KMS-11 (cell line): ENCODE data around the gene SLIT1.

Source experiments
- H2AFZ ChIP-seq: fragments of 200-600 bp; sonication (generic); 2 replicates; pipeline ENCODE4 v1.6.1; 2016; ENCODE audit warnings: antibody characterized with exemption, mixed run types, low read depth
- H3K27ac ChIP-seq: fragments of 200-600 bp; sonication (generic); 2 replicates; pipeline ENCODE4 v1.6.1; 2016; ENCODE audit warnings: mild to moderate bottlenecking, mixed run types
- H3K27me3 ChIP-seq: fragments of 200-600 bp; sonication (generic); 2 replicates; pipeline ENCODE4 v1.6.1; 2017; ENCODE audit warnings: mild to moderate bottlenecking, low read depth, mixed run types, moderate library complexity; ENCODE audit not compliant: insufficient read depth
- H3K36me3 ChIP-seq: fragments of 200-600 bp; sonication (generic); 2 replicates; pipeline ENCODE4 v1.6.1; 2017; ENCODE audit warnings: mild to moderate bottlenecking, mixed run types; ENCODE audit not compliant: insufficient read depth
- H3K4me1 ChIP-seq: fragments of 200-600 bp; sonication (generic); 2 replicates; pipeline ENCODE4 v1.6.1; 2016; ENCODE audit warnings: mild to moderate bottlenecking, low read depth, mixed run types; ENCODE audit not compliant: poor library complexity, severe bottlenecking
- H3K4me2 ChIP-seq: fragments of 200-600 bp; sonication (generic); 2 replicates; pipeline ENCODE4 v1.7.0; 2016; ENCODE audit warnings: mild to moderate bottlenecking, mixed run types
- H3K4me3 ChIP-seq: fragments of 200-600 bp; sonication (generic); IDR thresholded peaks from 2 replicates; pipeline ENCODE4 v1.6.1; 2017; ENCODE audit warnings: low read depth, low read length, mixed read lengths; ENCODE audit not compliant: insufficient read depth
- H3K79me2 ChIP-seq: fragments of 200-600 bp; sonication (generic); 2 replicates; pipeline ENCODE4 v1.6.1; 2016; ENCODE audit warnings: low read depth, mixed run types; ENCODE audit not compliant: insufficient read depth
- H3K9ac ChIP-seq: fragments of 200-600 bp; sonication (generic); 2 replicates; pipeline ENCODE4 v1.6.1; 2016; ENCODE audit warnings: mild to moderate bottlenecking, mixed run types
- H4K20me1 ChIP-seq: fragments of 200-600 bp; sonication (generic); 2 replicates; pipeline ENCODE4 v1.6.1; 2016; ENCODE audit warnings: mild to moderate bottlenecking, mixed run types; ENCODE audit not compliant: insufficient read depth
- TF ChIP-seq, protein P1 (sequence below): fragments of 200-600 bp; sonication (generic); conservative IDR thresholded peaks from 2 replicates; pipeline ENCODE4 v1.6.1; 2017; ENCODE audit warnings: low read depth, mild to moderate bottlenecking, antibody characterized with exemption, low read length, moderate library complexity, mixed read lengths

Gene SLIT1

GRCh38 chr10:97224483-97225435 is 39.0 kb upstream of the SLIT1 start:
- TF ChIP-seq, protein P1, sequence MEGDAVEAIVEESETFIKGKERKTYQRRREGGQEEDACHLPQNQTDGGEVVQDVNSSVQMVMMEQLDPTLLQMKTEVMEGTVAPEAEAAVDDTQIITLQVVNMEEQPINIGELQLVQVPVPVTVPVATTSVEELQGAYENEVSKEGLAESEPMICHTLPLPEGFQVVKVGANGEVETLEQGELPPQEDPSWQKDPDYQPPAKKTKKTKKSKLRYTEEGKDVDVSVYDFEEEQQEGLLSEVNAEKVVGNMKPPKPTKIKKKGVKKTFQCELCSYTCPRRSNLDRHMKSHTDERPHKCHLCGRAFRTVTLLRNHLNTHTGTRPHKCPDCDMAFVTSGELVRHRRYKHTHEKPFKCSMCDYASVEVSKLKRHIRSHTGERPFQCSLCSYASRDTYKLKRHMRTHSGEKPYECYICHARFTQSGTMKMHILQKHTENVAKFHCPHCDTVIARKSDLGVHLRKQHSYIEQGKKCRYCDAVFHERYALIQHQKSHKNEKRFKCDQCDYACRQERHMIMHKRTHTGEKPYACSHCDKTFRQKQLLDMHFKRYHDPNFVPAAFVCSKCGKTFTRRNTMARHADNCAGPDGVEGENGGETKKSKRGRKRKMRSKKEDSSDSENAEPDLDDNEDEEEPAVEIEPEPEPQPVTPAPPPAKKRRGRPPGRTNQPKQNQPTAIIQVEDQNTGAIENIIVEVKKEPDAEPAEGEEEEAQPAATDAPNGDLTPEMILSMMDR = no peak
- no peak overlapping the region for H3K4me3 ChIP-seq
- H3K79me2 ChIP-seq = no peaks in the 10 kb centered on the region
- no peak overlapping the region for H3K9ac ChIP-seq
- H3K4me1 ChIP-seq = peaks cover 10% of the 10 kb centered on the region
- H4K20me1 ChIP-seq = no peaks in the 10 kb centered on the region
- H3K36me3 ChIP-seq = no peaks in the 10 kb centered on the region
- no peaks in the 10 kb centered on the region for H3K27me3 ChIP-seq
- H2AFZ ChIP-seq = no peak overlapping the region
- H3K4me2 ChIP-seq = 0 out of 2 replicates have a peak overlapping the region, but pooled peaks have one; percentile 1
- no peak overlapping the region for H3K27ac ChIP-seq

- TF ChIP-seq, protein P1 = no peak
- Histone ChIP-seq H3K4me2 (no peak overlapping the region), H3K36me3 (no peaks in the 10 kb centered on the region), H2AFZ (no peak overlapping the region), H3K27ac (no peak overlapping the region), H3K4me3 (no peak overlapping the region), H3K9ac (no peak overlapping the region), H3K79me2 (no peaks in the 10 kb centered on the region), H3K27me3 (no peaks in the 10 kb centered on the region), H3K4me1 (peaks cover 26% of the 10 kb centered on the region), H4K20me1 (no peaks in the 10 kb centered on the region)
These were observed 36.7 kb upstream of the SLIT1 start for GRCh38 chr10:97222326-97222961.

- Histone ChIP-seq H3K4me2 (no peak overlapping the region), H3K4me1 (peaks cover 26% of the 10 kb centered on the region), H3K4me3 (no peak overlapping the region)
These were observed 34.6 kb upstream of the SLIT1 start for GRCh38 chr10:97220355-97220754.

DNA sequence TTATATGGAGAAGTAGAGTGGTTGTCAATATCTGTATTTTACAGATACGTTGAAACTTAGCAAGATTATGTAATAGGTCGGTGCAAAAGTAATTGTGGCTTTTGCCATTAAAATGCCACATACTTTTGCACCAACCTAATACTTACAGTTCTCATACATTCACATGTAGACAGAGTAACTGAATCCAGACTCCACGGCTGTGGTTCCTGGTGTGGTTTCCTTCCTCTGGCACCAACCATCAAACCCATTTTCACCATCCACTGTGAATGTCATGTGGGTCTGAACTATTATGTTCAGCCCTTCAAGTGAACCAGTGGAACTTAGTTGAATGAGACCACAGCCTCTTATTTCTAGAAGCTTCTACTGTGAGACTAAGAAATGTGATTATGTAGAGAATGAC is 31.5 kb upstream of the SLIT1 start:
- H3K27ac ChIP-seq = no peak overlapping the region
- H3K9ac ChIP-seq = no peak overlapping the region
- H2AFZ ChIP-seq = no peak overlapping the region
- H3K4me2 ChIP-seq = no peak overlapping the region
- TF ChIP-seq, protein P1 = no peak
- H3K79me2 ChIP-seq = no peaks in the 10 kb centered on the region
- no peaks in the 10 kb centered on the region for H3K27me3 ChIP-seq
- H3K4me3 ChIP-seq = no peak overlapping the region
- H4K20me1 ChIP-seq = no peaks in the 10 kb centered on the region
- no peaks in the 10 kb centered on the region for H3K36me3 ChIP-seq
- peaks cover 16% of the 10 kb centered on the region for H3K4me1 ChIP-seq

More at GRCh38 chr10:97220355-97220754, 34.6 kb upstream of the SLIT1 start:
- no peaks in the 10 kb centered on the region for H3K79me2 ChIP-seq
- no peak overlapping the region for H2AFZ ChIP-seq
- no peaks in the 10 kb centered on the region for H3K27me3 ChIP-seq
- no peak overlapping the region for H3K9ac ChIP-seq
- H3K27ac ChIP-seq = no peak overlapping the region
- no peaks in the 10 kb centered on the region for H3K36me3 ChIP-seq
- TF ChIP-seq, protein P1 = no peak
- H4K20me1 ChIP-seq = no peaks in the 10 kb centered on the region
